C4-2B (cell line): ENCODE data around the gene GPN2.

Experiments used
- CTCF ChIP-seq: fragments of 450-650 bp; conservative IDR thresholded peaks from 2 replicates; pipeline ENCODE4 v1.5.1; 2017; ENCODE audit warnings: mild to moderate bottlenecking
- ZFX ChIP-seq: fragments of 450-650 bp; IDR thresholded peaks from 2 replicates; pipeline ENCODE4 v1.6.1; 2017

GRCh38 chr1:26848941-26849774 lies 40.9 kb downstream of the GPN2 start:
- TF ChIP-seq CTCF: no peak
- TF ChIP-seq ZFX: no peak
